ENCODE data around the gene ULK2. TPM values are rescaled to one million over a fixed set of nuclear protein-coding genes. Genes with fewer than 3 reads are reported as not detected.

Gene ULK2
- total RNA-seq, 3 donors from 2014 or later (not counting 1 experiment from before 2014, with no cell fraction given): 13.7 to 20.6 (median 19.2) TPM

GRCh38 chr17:19805006-19805405 is 62.7 kb downstream of the ULK2 start:
- H3K27ac ChIP-seq (ENCODE audit: low read length): no peak overlapping the region
- Mint-ChIP-seq H3K9me3 (no peaks in the 10 kb centered on the region), H3K4me1 (no peaks in the 10 kb centered on the region), H3K4me3 (no peak overlapping the region), H3K27ac (no peak overlapping the region), H3K27me3 (ENCODE audit: low read depth in 2 of 2) (no peaks in the 10 kb centered on the region), H3K36me3 (peaks cover 6% of the 10 kb centered on the region)
- peaks cover 19% of the 10 kb centered on the region for H3K36me3 ChIP-seq (ENCODE audit: control insufficient read depth, insufficient read depth, low read length)
- no peak for ATAC-seq
- H3K4me3 ChIP-seq (ENCODE audit: low read length): no peak overlapping the region
- no peaks in the 10 kb centered on the region for H3K4me1 ChIP-seq (ENCODE audit: control insufficient read depth, insufficient read depth, low read length)
- DNase-seq: no peak
- intact Hi-C loops (cut with micrococcal nuclease): no loop called here
- H3K27me3 ChIP-seq (ENCODE audit: control insufficient read depth, insufficient read depth, low read length): no peaks in the 10 kb centered on the region
- no peak for TF ChIP-seq CTCF (IDR thresholded peaks at IDR 0.05)
- 100% methylated on average over 2 of the region's 2 CpGs for WGBS (ENCODE audit: insufficient coverage)
- H3K9me3 ChIP-seq (ENCODE audit: control insufficient read depth, insufficient read depth, low read length): no peaks in the 10 kb centered on the region

- H3K27ac Mint-ChIP-seq: no peak overlapping the region
- Histone ChIP-seq H3K4me1 (ENCODE audit: control insufficient read depth, insufficient read depth, low read length) (no peaks in the 10 kb centered on the region), H3K9me3 (ENCODE audit: control insufficient read depth, insufficient read depth, low read length) (peaks cover 3% of the 10 kb centered on the region), H3K4me3 (ENCODE audit: low read length) (no peak overlapping the region), H3K27me3 (ENCODE audit: control insufficient read depth, insufficient read depth, low read length) (no peaks in the 10 kb centered on the region), H3K36me3 (ENCODE audit: control insufficient read depth, insufficient read depth, low read length) (peaks cover 41% of the 10 kb centered on the region), H3K27ac (ENCODE audit: low read length) (no peak overlapping the region)
- no peak overlapping the region for H3K4me3 Mint-ChIP-seq
- peaks cover 12% of the 10 kb centered on the region for H3K36me3 Mint-ChIP-seq
- no peak for ATAC-seq
- no peaks in the 10 kb centered on the region for H3K9me3 Mint-ChIP-seq
- peak in 1 of 2 donors; percentile 27 for DNase-seq
- WGBS (ENCODE audit: insufficient coverage): 100% methylated on average over 1 of the region's 1 CpG
- intact Hi-C loops (cut with micrococcal nuclease): no loop called here
- TF ChIP-seq CTCF (IDR thresholded peaks at IDR 0.05): no peak
- H3K27me3 Mint-ChIP-seq (ENCODE audit: low read depth in 2 of 2): no peaks in the 10 kb centered on the region
- no peaks in the 10 kb centered on the region for H3K4me1 Mint-ChIP-seq
These were observed 67.2 kb downstream of the ULK2 start for GRCh38 chr17:19800571-19800970.

DNA sequence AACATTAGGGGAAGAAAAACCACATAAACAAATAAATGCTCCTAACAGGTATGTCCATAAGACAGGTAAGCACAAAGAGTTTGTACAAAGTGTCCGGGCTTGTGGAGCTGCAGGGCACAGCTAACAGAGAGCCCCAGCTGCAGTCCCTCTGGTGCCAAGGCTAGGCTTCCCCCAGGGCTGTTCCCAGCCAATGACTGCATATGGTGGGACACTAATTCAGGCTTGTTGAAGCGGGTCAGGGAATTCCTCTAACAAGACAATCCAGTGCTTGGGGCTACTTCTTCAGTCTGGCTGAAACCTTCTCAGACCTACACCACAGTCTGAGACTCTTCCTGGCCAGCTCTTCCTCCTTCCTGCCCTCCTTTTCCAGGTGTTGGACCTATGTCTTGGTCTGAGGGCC is 67.9 kb downstream of the ULK2 start:
- Mint-ChIP-seq H3K27me3 (ENCODE audit: low read depth in 2 of 2) (no peaks in the 10 kb centered on the region), H3K36me3 (peaks cover 15% of the 10 kb centered on the region), H3K4me1 (no peaks in the 10 kb centered on the region), H3K9me3 (no peaks in the 10 kb centered on the region), H3K27ac (no peak overlapping the region), H3K4me3 (no peak overlapping the region)
- ATAC-seq (no peak), DNase-seq (no peak)
- Histone ChIP-seq H3K27me3 (ENCODE audit: control insufficient read depth, insufficient read depth, low read length) (no peaks in the 10 kb centered on the region), H3K4me1 (ENCODE audit: control insufficient read depth, insufficient read depth, low read length) (no peaks in the 10 kb centered on the region), H3K36me3 (ENCODE audit: control insufficient read depth, insufficient read depth, low read length) (peaks cover 45% of the 10 kb centered on the region), H3K27ac (ENCODE audit: low read length) (no peak overlapping the region), H3K9me3 (ENCODE audit: control insufficient read depth, insufficient read depth, low read length) (peaks cover 3% of the 10 kb centered on the region), H3K4me3 (ENCODE audit: low read length) (no peak overlapping the region)
- WGBS (ENCODE audit: insufficient coverage): 89% methylated on average over 2 of the region's 2 CpGs
- TF ChIP-seq CTCF (IDR thresholded peaks at IDR 0.05): no peak
- intact Hi-C loops (cut with micrococcal nuclease): no loop called here

DNA sequence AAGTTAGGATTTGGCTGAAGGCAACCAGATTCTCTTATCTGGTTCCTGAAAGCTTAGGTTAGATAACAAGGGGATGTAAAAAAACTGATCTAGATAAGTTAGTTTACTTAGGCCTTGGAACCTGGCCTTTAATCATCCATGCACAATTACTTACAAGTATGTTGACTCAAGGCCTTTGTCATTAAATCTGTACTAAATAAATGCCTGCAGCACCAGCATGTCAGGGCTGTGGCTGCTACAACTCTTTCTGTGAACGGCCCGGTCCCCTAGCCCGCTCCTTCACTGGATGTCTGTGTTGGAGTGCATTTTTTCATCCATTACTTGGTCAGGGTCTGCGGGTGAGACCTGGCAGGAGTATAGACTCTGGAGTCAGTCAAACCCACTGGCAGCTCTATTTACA is 71.3 kb downstream of the ULK2 start:
- no peaks in the 10 kb centered on the region for H3K27me3 Mint-ChIP-seq (ENCODE audit: low read depth in 2 of 2)
- no peak overlapping the region for H3K27ac Mint-ChIP-seq
- Histone ChIP-seq H3K4me3 (ENCODE audit: low read length) (no peak overlapping the region), H3K9me3 (ENCODE audit: control insufficient read depth, insufficient read depth, low read length) (peaks cover 3% of the 10 kb centered on the region), H3K36me3 (ENCODE audit: control insufficient read depth, insufficient read depth, low read length) (peaks cover 53% of the 10 kb centered on the region), H3K27ac (ENCODE audit: low read length) (no peak overlapping the region), H3K27me3 (ENCODE audit: control insufficient read depth, insufficient read depth, low read length) (no peaks in the 10 kb centered on the region), H3K4me1 (ENCODE audit: control insufficient read depth, insufficient read depth, low read length) (no peaks in the 10 kb centered on the region)
- H3K9me3 Mint-ChIP-seq: no peaks in the 10 kb centered on the region
- no peak overlapping the region for H3K4me3 Mint-ChIP-seq
- 98% methylated on average over 4 of the region's 4 CpGs for WGBS (ENCODE audit: insufficient coverage)
- intact Hi-C loops (cut with micrococcal nuclease): no loop called here
- TF ChIP-seq CTCF (IDR thresholded peaks at IDR 0.05): no peak
- H3K4me1 Mint-ChIP-seq: no peaks in the 10 kb centered on the region
- DNase-seq (no peak), ATAC-seq (no peak)
- H3K36me3 Mint-ChIP-seq: peaks cover 37% of the 10 kb centered on the region

Data from natural killer cell (primary cell).